Measurements from ENCODE around the gene CCDC3.

Gene CCDC3

DNA sequence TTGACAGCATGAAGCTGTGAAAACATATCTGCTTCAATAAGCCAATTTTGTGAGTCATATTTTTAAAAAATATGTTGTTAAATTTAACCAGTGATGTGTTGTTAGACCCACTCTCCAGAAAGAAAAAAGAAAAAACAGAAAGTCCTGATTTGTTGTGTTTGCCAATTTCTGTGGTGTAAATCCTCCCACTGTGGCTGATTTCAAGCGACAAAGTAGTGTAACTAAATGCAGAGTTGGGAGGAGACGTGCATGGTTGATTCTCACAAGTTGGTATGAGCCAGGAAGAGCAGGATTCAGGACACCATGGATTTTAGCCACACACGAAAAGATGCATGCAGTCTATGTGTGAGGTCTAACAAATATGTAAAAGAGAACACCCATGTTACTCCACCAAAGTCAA, 139.1 kb downstream of the CCDC3 start:
- no peak for TF ChIP-seq ZFX (IDR thresholded peaks at IDR 0.05; ENCODE audit: borderline replicate concordance)
- TF ChIP-seq, protein P1, sequence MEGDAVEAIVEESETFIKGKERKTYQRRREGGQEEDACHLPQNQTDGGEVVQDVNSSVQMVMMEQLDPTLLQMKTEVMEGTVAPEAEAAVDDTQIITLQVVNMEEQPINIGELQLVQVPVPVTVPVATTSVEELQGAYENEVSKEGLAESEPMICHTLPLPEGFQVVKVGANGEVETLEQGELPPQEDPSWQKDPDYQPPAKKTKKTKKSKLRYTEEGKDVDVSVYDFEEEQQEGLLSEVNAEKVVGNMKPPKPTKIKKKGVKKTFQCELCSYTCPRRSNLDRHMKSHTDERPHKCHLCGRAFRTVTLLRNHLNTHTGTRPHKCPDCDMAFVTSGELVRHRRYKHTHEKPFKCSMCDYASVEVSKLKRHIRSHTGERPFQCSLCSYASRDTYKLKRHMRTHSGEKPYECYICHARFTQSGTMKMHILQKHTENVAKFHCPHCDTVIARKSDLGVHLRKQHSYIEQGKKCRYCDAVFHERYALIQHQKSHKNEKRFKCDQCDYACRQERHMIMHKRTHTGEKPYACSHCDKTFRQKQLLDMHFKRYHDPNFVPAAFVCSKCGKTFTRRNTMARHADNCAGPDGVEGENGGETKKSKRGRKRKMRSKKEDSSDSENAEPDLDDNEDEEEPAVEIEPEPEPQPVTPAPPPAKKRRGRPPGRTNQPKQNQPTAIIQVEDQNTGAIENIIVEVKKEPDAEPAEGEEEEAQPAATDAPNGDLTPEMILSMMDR (IDR thresholded peaks at IDR 0.05): no peak

DNA sequence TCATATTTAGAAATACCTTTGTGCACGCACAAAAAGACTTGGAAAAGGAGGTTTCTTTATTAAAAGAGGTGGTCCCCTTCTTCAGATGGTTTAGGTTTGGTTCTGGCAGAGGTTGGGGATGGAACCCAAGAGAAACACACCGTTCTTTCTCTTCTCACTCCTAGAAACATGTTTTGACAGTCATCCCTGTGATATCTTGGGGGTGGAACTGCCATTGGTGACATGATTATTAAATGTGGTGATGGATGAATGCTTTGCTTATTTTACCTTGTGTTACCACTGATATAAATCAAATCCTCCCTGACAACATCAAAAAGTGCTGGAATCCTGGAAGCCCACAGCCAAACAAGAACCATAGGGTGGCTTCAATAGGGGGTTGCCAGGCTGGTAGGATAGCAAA, 146.5 kb downstream of the CCDC3 start:
- H3K27ac ChIP-seq: no peak overlapping the region
- TF ChIP-seq ZFX (IDR thresholded peaks at IDR 0.05; ENCODE audit: borderline replicate concordance): no peak
- TF ChIP-seq, protein P1 (IDR thresholded peaks at IDR 0.05): no peak

More for the DNA sequence above, 139.1 kb downstream of the CCDC3 start:
- no peak overlapping the region for H3K27ac ChIP-seq

DNA sequence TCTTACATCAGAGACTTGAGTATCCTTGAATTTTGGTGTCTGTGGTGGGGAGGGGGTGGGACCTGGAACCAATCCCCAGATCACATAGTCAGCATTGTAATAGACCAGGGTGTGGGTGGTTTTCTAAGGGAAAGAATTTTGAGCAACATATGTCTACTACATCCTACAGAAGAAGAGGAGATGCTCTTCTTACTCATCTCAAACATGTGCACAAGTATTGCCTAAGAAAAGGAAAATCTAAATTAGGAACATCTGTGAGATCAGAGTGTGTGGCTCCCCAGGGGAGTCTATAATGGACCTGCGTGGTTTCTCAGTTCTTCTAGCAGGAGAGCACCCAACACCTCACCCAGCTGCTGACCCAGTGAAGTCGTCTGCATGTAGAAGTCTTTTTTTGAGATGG, 148.8 kb downstream of the CCDC3 start:
- TF ChIP-seq, protein P1 (IDR thresholded peaks at IDR 0.05): no peak
- no peak for TF ChIP-seq ZFX (IDR thresholded peaks at IDR 0.05; ENCODE audit: borderline replicate concordance)
- H3K27ac ChIP-seq: no peak overlapping the region

DNA sequence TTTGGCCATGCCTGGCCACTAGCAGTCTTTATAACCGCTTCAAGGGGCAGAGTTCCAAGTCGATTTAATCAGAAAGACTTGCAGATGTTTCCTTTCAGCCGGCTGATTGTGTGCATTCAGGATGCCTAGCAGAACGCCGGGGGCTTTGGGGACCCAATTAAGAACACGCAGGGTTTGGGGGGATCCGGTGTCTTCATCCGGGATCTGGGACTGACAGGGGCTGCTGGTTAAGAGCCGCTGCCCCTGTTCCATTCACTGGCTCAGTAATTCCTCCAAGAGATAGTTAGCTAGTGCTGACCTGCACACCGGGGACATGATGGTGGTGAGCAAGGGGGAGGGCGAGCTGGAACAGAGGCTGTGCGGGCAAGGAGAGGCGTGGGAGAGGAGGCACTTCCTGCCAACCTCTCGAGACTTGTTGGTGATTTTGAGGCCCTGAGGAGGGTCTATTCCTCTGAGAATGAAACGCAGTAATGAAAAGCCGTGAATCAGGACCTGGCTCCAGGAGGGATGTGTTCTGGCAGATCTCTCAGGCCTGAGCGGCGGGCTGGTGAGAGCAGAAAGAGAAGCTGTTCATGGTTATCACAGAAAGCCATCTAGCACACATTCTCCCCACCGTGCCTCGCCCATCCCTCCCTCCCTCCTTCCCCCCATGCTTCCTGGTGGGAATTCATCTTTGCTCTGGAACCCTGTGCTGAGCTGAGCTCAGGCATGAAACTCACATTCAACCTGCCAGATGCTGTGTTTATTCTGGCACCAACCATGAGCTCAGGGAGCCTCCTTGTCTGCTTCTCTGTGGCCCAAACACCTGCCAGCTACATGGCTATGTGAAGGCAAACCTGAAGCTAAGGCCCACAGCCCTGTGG, 152.0 kb downstream of the CCDC3 start:
- no peak overlapping the region for H3K27ac ChIP-seq
- no peak for TF ChIP-seq ZFX (IDR thresholded peaks at IDR 0.05; ENCODE audit: borderline replicate concordance)
- TF ChIP-seq, protein P1 (IDR thresholded peaks at IDR 0.05): no peak

DNA sequence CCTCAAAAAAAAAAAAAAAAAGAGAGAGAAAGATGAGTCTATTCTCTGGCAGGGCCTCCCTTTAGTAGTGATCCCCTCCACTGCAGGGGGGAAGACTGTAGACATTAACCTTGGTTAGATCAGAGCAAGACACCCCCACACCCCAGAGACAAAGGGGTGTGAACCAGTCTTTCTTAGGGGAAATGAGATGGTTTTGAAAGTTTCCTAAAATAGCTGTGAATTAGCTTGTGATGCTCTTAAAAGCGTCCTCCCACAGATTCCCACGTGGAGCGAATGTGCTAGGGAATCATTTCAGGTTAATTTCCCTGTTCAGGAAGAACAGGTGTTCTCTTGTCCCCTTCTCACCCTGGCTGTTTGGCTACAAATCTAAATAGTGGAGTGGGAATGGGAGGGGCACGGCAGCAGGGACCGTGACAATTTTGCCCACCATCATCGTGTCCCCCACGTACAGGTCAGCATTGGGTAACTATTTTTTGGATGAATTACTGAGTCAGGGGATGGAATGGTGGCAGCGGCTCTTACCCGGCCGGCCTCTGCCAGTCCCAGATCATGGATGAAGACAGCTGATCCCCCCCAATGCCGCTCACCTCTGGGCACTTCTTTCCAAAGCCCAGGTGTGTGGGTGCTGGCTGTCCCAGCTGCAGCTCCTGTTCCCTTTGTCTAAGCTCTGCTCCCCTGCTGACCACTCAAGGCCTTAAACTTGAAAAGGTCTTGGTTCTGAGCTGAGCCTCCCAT, 152.9 kb downstream of the CCDC3 start:
- TF ChIP-seq, protein P1 (IDR thresholded peaks at IDR 0.05): no peak
- TF ChIP-seq ZFX (IDR thresholded peaks at IDR 0.05; ENCODE audit: borderline replicate concordance): no peak
- no peak overlapping the region for H3K27ac ChIP-seq

DNA sequence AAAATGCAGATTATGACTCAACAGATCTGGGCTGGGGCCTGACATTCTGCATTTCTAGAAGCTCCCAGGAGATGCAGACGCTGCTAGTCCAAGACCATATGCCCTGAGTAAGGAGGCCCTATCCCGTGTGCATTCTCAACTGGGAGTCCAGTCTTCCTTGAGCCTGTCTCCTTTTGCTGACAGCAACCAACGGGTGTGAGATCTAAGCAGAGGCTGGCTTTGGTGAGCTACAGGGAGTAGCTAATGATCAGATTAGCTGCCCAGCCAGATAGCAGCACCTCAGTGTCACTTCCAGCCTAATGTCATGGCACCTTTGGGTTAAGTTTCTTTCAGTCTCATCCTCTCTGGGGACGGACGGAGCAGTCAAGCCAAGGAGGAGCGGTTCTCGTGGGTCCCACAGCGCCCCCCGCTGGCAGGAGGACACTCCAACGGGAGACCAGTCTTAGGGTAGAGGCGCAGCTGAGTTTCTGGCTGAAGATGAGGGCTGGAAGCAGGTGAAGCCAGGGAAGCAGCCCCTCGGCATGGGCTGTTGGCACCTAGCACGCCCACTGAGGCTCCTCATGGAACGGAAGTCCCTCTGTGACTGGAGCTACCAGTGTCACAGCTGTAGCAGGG, 154.0 kb downstream of the CCDC3 start:
- no peak overlapping the region for H3K27ac ChIP-seq
- TF ChIP-seq, protein P1 (IDR thresholded peaks at IDR 0.05): peak; percentile 58
- no peak for TF ChIP-seq ZFX (IDR thresholded peaks at IDR 0.05; ENCODE audit: borderline replicate concordance)
